WTC11 (cell line): ENCODE data around the gene ATP2B2. TPM values are rescaled to one million over a fixed set of nuclear protein-coding genes. Genes with fewer than 3 reads are reported as not detected.

ENCODE experiments used
- ATAC-seq: fragments of 200-7000 bp; cut with Tn5 transposase; 2 replicates; pipeline ENCODE4 v1.10.0; 2021; ENCODE audit warnings: mild to moderate bottlenecking, moderate library complexity
- CTCF ChIA-PET: fragments of 300-600 bp; sonication (Branson Sonifier 250); formaldehyde crosslinking; loops from one replicate; lab custom pipeline; 2021; ENCODE audit warnings: antibody characterized with exemption; lab: Charles Lee
- POLR2A ChIA-PET: fragments of 350-600 bp; sonication (Branson Sonifier 250); formaldehyde crosslinking; loops from one replicate; lab custom pipeline; 2021; ENCODE audit warnings: antibody characterized with exemption; lab: Charles Lee
- DNase-seq: peaks from one replicate; pipeline ENCODE4 v3.0.0; 2021; ENCODE audit warnings: low spot score
- H3K27ac Mint-ChIP-seq: 2 replicates; pipeline ENCODE4 v1.8.0; 2021; ENCODE audit warnings: mixed read lengths
- H3K27me3 Mint-ChIP-seq: 2 replicates; pipeline ENCODE4 v1.8.0; 2021; ENCODE audit warnings: low read depth, mild to moderate bottlenecking, moderate library complexity, mixed read lengths
- H3K36me3 Mint-ChIP-seq: 2 replicates; pipeline ENCODE4 v1.8.0; 2021; ENCODE audit warnings: mixed read lengths
- H3K4me1 Mint-ChIP-seq: 2 replicates; pipeline ENCODE4 v1.8.0; 2022; ENCODE audit warnings: mixed read lengths
- H3K4me3 Mint-ChIP-seq: 2 replicates; pipeline ENCODE4 v1.8.0; 2021; ENCODE audit warnings: mild to moderate bottlenecking, moderate library complexity, mixed read lengths
- H3K9me3 Mint-ChIP-seq: 2 replicates; pipeline ENCODE4 v1.8.0; 2021; ENCODE audit warnings: mixed read lengths
- ATF2 ChIP-seq: sonication (generic); formaldehyde crosslinking; IDR thresholded peaks from 2 replicates; pipeline ENCODE4 v1.8.1; 2022; ENCODE audit warnings: low read depth, missing genetic modification reagents, borderline replicate concordance
- ATF6 ChIP-seq: sonication (generic); formaldehyde crosslinking; IDR thresholded peaks from 2 replicates; pipeline ENCODE4 v1.8.1; 2023; ENCODE audit warnings: mild to moderate bottlenecking, missing genetic modification reagents
- CDX4 ChIP-seq: fragments of 250-450 bp; sonication (Bioruptor Pico); IDR thresholded peaks from 2 replicates; pipeline ENCODE4 v1.9.0; 2021; ENCODE audit warnings: moderate library complexity, mild to moderate bottlenecking, inconsistent platforms, borderline replicate concordance
- CREM ChIP-seq: sonication (generic); formaldehyde crosslinking; IDR thresholded peaks from 2 replicates; pipeline ENCODE4 v1.8.1; 2022; ENCODE audit warnings: mild to moderate bottlenecking, missing genetic modification reagents, moderate library complexity
- ESRRA ChIP-seq: sonication (generic); formaldehyde crosslinking; IDR thresholded peaks from 2 replicates; pipeline ENCODE4 v1.8.1; 2022; ENCODE audit warnings: mild to moderate bottlenecking, missing genetic modification reagents, borderline replicate concordance
- FOXP1 ChIP-seq: sonication (generic); formaldehyde crosslinking; IDR thresholded peaks from 2 replicates; pipeline ENCODE4 v1.8.0; 2022; ENCODE audit warnings: missing genetic modification reagents, mild to moderate bottlenecking, moderate library complexity, borderline replicate concordance
- GRHL2 ChIP-seq: fragments of 250-450 bp; sonication (Bioruptor Pico); IDR thresholded peaks from 2 replicates; pipeline ENCODE4 v1.8.0; 2022; ENCODE audit warnings: mild to moderate bottlenecking, moderate library complexity; ENCODE audit not compliant: insufficient replicate concordance, severe bottlenecking
- IRF2 ChIP-seq: sonication (generic); formaldehyde crosslinking; IDR thresholded peaks from 2 replicates; pipeline ENCODE4 v1.8.0; 2022; ENCODE audit warnings: low read depth, missing genetic modification reagents, borderline replicate concordance
- JAZF1 ChIP-seq: fragments of 250-450 bp; sonication (Bioruptor Pico); IDR thresholded peaks from 2 replicates; pipeline ENCODE4 v1.9.0; 2021; ENCODE audit warnings: moderate library complexity, mild to moderate bottlenecking, inconsistent platforms
- KAT7 ChIP-seq: sonication (generic); formaldehyde crosslinking; IDR thresholded peaks from 2 replicates; pipeline ENCODE4 v1.8.1; 2023; ENCODE audit warnings: missing genetic modification reagents, mild to moderate bottlenecking, borderline replicate concordance
- NFE2L1 ChIP-seq: sonication (generic); formaldehyde crosslinking; IDR thresholded peaks from 2 replicates; pipeline ENCODE4 v1.8.1; 2023; ENCODE audit warnings: missing genetic modification reagents
- NR1H2 ChIP-seq: sonication (generic); formaldehyde crosslinking; IDR thresholded peaks from 2 replicates; pipeline ENCODE4 v1.9.0; 2021; ENCODE audit warnings: mild to moderate bottlenecking, moderate library complexity, missing genetic modification reagents
- OVOL2 ChIP-seq: fragments of 250-450 bp; sonication (Bioruptor Pico); IDR thresholded peaks from 2 replicates; pipeline ENCODE4 v1.9.0; 2021; ENCODE audit warnings: mild to moderate bottlenecking, borderline replicate concordance
- RELA ChIP-seq: sonication (generic); formaldehyde crosslinking; IDR thresholded peaks from 2 replicates; pipeline ENCODE4 v1.8.1; 2022; ENCODE audit warnings: missing genetic modification reagents, mild to moderate bottlenecking, borderline replicate concordance
- SMAD4 ChIP-seq: sonication (generic); formaldehyde crosslinking; IDR thresholded peaks from 2 replicates; pipeline ENCODE4 v1.8.0; 2022; ENCODE audit warnings: mild to moderate bottlenecking, missing genetic modification reagents
- SOX15 ChIP-seq: fragments of 250-450 bp; sonication (Bioruptor Pico); IDR thresholded peaks from 2 replicates; pipeline ENCODE4 v1.9.0; 2021; ENCODE audit warnings: mild to moderate bottlenecking
- STAT6 ChIP-seq: sonication (generic); formaldehyde crosslinking; conservative IDR thresholded peaks from 2 replicates; pipeline ENCODE4 v1.8.1; 2023; ENCODE audit warnings: mild to moderate bottlenecking, low read depth, missing genetic modification reagents, moderate library complexity
- USF1 ChIP-seq: sonication (generic); formaldehyde crosslinking; IDR thresholded peaks from 2 replicates; pipeline ENCODE4 v1.8.0; 2022; ENCODE audit warnings: mild to moderate bottlenecking, missing genetic modification reagents
- ZNF121 ChIP-seq: sonication (generic); formaldehyde crosslinking; IDR thresholded peaks from 2 replicates; pipeline ENCODE4 v1.8.0; 2023; ENCODE audit warnings: missing genetic modification reagents
- ZNF219 ChIP-seq: sonication (generic); formaldehyde crosslinking; IDR thresholded peaks from 2 replicates; pipeline ENCODE4 v1.8.0; 2023; ENCODE audit warnings: missing genetic modification reagents, mild to moderate bottlenecking, borderline replicate concordance
- total RNA-seq: library from RNA; stranded (reverse); gene quantifications from 3 replicates; pipeline ENCODE4 v1.2.3, GENCODE V29; 2021

ATP2B2 gene
- total RNA-seq, 1 experiment from 2014 or later = 0.48 TPM

GRCh38 chr3:10434144-10434937, 71.0 kb downstream of the ATP2B2 start:
- ATAC-seq = no peak
- DNase-seq = no peak
- ChIA-PET CTCF (interaction anchor here (1.6 kb wide), 1 partner anchor 90 kb away, joined by 4 read pairs; no protein-coding TSS in a partner anchor), POLR2A (no interaction called here)
- 0 out of 2 replicates have a peak, but pooled peaks cover 2% of the 10 kb centered on the region for H3K4me1 Mint-ChIP-seq
- no peak overlapping the region for H3K4me3 Mint-ChIP-seq
- no peak overlapping the region for H3K27ac Mint-ChIP-seq
- TF ChIP-seq ATF6 (CRISPR knock-in tag) = no peak
- TF ChIP-seq IRF2 (CRISPR knock-in tag) = no peak
- H3K27me3 Mint-ChIP-seq = no peaks in the 10 kb centered on the region
- H3K36me3 Mint-ChIP-seq = no peaks in the 10 kb centered on the region
- H3K9me3 Mint-ChIP-seq = no peaks in the 10 kb centered on the region

GRCh38 chr3:10432931-10433330, 72.5 kb downstream of the ATP2B2 start:
- TF ChIP-seq FOXP1 (CRISPR knock-in tag) = no peak
- TF ChIP-seq ESRRA = no peak
- TF ChIP-seq NFE2L1 = no peak
- TF ChIP-seq NR1H2 = no peak
- no peak for TF ChIP-seq STAT6 (CRISPR knock-in tag)
- TF ChIP-seq OVOL2 (CRISPR knock-in tag) = no peak
- TF ChIP-seq ZNF219 = no peak
- TF ChIP-seq ATF6 (CRISPR knock-in tag) = no peak
- TF ChIP-seq SOX15 (CRISPR knock-in tag) = no peak
- TF ChIP-seq USF1 (CRISPR knock-in tag) = no peak
- no peak for TF ChIP-seq GRHL2
- no peak for TF ChIP-seq JAZF1
- TF ChIP-seq SMAD4 (CRISPR knock-in tag) = no peak
- TF ChIP-seq KAT7 (CRISPR knock-in tag) = no peak
- no peak for TF ChIP-seq CDX4
- no peak for TF ChIP-seq ZNF121
- TF ChIP-seq RELA = no peak
- no peak for TF ChIP-seq ATF2 (CRISPR knock-in tag)
- TF ChIP-seq CREM (CRISPR knock-in tag) = no peak
- CTCF ChIA-PET = interaction anchor here (0.8 to 2.0 kb wide), 2 partner anchors 9 to 40 kb away, joined by 3 to 4 read pairs; no protein-coding TSS in a partner anchor
- ATAC-seq (no peak), DNase-seq (no peak)
- no peaks in the 10 kb centered on the region for H3K9me3 Mint-ChIP-seq
- no peak overlapping the region for H3K27ac Mint-ChIP-seq
- no peaks in the 10 kb centered on the region for H3K36me3 Mint-ChIP-seq
- H3K27me3 Mint-ChIP-seq = no peaks in the 10 kb centered on the region
- POLR2A ChIA-PET = no interaction called here
- peaks cover 5% of the 10 kb centered on the region; the same call in 1 of the 2 replicates for H3K4me1 Mint-ChIP-seq
- H3K4me3 Mint-ChIP-seq = no peak overlapping the region
